Daoy (cell line): ENCODE data around the gene CLCF1. TPM values are rescaled to one million over a fixed set of nuclear protein-coding genes. Genes with fewer than 3 reads are reported as not detected.
"Not testable (repeated sequence)": the region's sequence is repeated elsewhere in the genome, so short reads cannot be mapped to it uniquely, and the experiment has no call there.

Experiments
- DNase-seq: peaks from one replicate; pipeline ENCODE4 v3.0.0-alpha.2; 2015; ENCODE audit warnings: low read depth
- total RNA-seq: library from RNA; depleted of rRNA; stranded (reverse); fragments of >200 nt; shearing (Covaris generic); gene quantifications from 2 replicates; pipeline ENCODE4 v1.2.3, GENCODE V29; 2014; rRNA removed

The CLCF1 gene
- total RNA-seq, 1 experiment from 2014 or later = 7.1 TPM

DNA sequence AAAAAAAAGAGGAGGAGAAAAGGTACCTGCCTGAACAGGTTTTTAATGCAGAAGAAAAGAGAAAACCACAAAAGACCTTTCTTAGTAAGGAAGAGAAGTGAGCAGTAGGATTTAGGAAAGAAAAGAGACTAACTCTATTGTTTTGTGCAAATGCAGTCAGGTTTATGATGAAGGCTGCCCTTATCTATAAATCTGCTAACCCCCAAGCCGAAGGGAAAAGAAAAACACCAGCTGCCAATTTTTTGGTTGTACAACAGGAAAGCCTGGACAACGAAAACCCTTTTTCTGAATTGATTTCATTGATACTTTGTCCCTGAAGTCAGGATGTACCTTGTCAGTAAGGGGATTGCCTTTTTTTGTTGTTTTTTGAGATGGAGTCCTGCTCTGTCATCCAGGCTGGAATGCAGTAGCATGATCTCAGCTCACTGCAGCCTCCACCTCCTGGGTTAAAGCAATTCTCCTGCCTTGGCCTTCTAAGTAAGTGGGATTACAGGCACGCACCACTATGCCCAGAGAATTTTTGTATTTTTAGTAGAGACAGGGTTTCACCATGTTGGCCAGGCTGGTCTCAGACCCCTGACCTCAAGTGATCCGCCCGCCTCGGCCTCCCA lies 41.2 kb downstream of the CLCF1 start:
- no peak for DNase-seq

DNA sequence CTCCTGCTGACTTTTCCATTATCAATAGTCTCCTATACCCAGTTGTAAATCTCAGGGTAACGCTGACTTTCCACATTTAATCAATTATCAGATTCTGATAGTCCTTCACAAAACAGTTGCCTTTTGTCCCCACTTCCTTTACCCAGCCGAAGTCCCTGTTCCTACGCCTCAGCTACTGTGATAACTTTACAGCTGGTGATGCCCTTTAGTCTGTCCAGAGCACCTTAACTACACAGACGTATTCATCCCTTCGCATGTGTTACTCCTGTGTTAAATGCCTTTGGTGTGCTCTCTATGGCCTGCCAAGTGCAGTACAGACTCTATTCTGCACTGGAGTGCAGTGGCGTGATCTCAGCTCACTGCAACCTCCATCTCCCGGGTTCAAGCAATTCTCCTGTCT lies 49.9 kb downstream of the CLCF1 start:
- no peak for DNase-seq

- no peak for DNase-seq
Observed at GRCh38 chr11:67322049-67322448, 51.3 kb downstream of the CLCF1 start.

GRCh38 chr11:67321313-67321871 lies 52.0 kb downstream of the CLCF1 start:
- DNase-seq = no peak

- DNase-seq = no peak
Observed at GRCh38 chr11:67320691-67321090, 52.7 kb downstream of the CLCF1 start.

DNA sequence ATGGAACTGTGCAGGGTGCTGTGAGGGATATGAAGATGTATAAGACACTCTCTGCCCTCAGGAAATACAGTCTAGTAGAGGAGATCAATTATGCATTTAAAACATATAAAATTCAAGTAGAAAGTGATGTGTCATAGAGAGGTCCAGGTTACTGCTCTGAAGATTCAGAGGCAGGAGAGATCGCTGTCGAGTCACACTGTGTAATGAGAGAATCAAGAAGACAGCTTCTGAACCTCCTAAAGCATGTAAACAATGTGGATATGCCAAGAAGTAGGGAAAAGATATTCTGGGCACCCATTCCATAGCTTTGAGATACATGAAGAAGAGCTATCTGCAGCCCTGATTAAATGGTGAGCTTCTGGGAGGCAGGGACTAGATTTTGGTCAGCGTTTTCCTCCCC lies 53.4 kb downstream of the CLCF1 start:
- no peak for DNase-seq

DNA sequence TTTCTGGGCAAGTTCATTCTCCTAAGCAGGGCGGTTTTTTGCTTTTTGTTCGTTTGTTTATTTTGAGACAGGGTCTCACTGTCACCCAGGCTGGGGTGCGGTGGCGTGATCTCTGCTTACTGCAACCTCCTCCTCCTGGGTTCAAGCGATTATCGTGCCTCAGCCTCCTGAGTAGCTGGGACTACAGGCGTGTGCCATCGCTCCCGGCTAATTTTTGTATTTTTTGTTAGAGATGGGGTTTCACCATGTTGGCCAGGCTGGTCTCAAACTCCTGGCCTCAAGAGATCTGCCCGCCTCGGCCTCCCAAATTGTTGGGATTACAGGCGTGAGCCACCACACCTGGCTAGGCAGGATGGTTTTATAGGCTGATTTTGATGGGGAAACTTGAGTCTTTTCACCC lies 54.5 kb downstream of the CLCF1 start:
- not testable (repeated sequence) for DNase-seq

DNA sequence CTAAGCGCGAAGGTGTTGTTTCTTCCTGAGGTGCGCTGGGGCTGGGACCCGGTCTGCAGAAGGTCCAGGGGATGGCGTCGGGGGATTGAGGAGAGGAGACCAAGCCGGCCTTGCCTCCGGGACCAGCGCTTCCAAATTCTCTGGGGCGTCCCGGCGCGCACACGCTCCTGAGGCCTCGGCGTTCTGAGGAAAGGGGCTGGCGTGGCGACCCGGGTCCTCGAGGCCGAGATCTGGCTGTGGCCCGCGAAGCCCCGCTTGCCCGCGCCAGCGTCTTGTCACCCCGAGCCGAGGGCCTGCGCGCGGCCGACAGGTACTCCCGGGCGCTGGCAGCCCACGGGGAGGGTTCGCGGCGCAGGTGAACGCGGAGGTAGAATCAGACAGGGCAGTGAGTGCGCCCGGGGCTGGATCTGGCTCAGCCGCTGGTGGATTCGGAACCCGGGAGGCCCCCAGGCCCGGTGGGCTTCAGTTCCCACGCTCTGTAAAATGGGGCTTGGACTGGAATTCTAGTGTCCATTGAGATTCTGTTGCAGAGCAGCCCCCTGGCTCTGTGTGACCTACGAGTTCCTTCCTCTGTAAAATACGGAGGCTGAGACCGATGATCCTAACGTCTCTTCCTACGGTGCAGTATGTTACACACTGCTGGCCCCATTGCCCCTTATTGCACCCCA lies 55.4 kb downstream of the CLCF1 start:
- DNase-seq = no peak

GRCh38 chr11:67317205-67317887 lies 56.1 kb downstream of the CLCF1 start:
- peak; percentile 97 for DNase-seq

DNA sequence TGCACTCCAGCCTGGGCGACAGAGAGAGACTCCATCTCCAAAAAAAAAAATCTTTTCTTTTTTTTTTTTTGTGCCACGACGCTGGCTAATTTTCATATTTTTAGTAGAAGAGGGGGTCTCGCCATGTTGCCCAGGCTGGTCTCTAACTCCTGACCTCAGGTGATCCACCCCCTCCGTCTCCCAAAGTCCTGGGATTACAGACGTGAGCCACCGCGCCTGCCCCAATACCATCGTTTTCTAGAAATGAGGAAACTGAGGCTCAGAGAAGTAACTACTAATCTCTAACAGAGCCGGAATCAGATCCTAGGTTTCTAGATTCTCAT lies 56.6 kb downstream of the CLCF1 start:
- no peak for DNase-seq

GRCh38 chr11:67315325-67315909 lies 58.0 kb downstream of the CLCF1 start:
- no peak for DNase-seq

- DNase-seq = no peak
Observed at GRCh38 chr11:67314218-67314617, 59.2 kb downstream of the CLCF1 start.

Other genes with a start within 250 kb of the CLCF1 start
- gene GRK2, start 107.1 kb downstream of the CLCF1 start, total RNA-seq = 27.5 and 54.1 TPM in 2 replicates
- 13.1 and 24.0 TPM in 2 replicates for gene ANKRD13D, start 84.3 kb downstream of the CLCF1 start, total RNA-seq
- gene SSH3, start 70.1 kb downstream of the CLCF1 start, total RNA-seq = 2.9 and 6.9 TPM in 2 replicates
- gene POLD4, start 20.1 kb downstream of the CLCF1 start, total RNA-seq = 54.2 and 56.2 TPM in 2 replicates
- 9.0 and 11.3 TPM in 2 replicates for gene RAD9A, start 18.4 kb upstream of the CLCF1 start, total RNA-seq
- gene PPP1CA, start 28.3 kb upstream of the CLCF1 start, total RNA-seq = 220 and 273 TPM in 2 replicates
- gene TBC1D10C, start 30.5 kb upstream of the CLCF1 start, total RNA-seq = not detected in 2 replicates
- 0.34 TPM in 1 of 2 replicates, not detected in the other for gene CARNS1, start 42.1 kb upstream of the CLCF1 start, total RNA-seq
- 36.6 and 42.5 TPM in 2 replicates for gene RPS6KB2, start 54.9 kb upstream of the CLCF1 start, total RNA-seq
- gene PTPRCAP, start 64.1 kb upstream of the CLCF1 start, total RNA-seq = 1.1 and 3.0 TPM in 2 replicates
- 78.7 and 85.8 TPM in 2 replicates for gene CORO1B, start 69.9 kb upstream of the CLCF1 start, total RNA-seq
- not detected in 2 replicates for gene GPR152, start 79.1 kb upstream of the CLCF1 start, total RNA-seq
- 0.06 and 0.15 TPM in 2 replicates for gene CABP4, start 81.8 kb upstream of the CLCF1 start, total RNA-seq
- gene TMEM134, start 95.7 kb upstream of the CLCF1 start, total RNA-seq = 9.4 and 36.5 TPM in 2 replicates
- 69.5 and 78.5 TPM in 2 replicates for gene AIP, start 109.4 kb upstream of the CLCF1 start, total RNA-seq
- 24.6 and 32.1 TPM in 2 replicates for gene PITPNM1, start 131.8 kb upstream of the CLCF1 start, total RNA-seq
- gene CDK2AP2, start 134.6 kb upstream of the CLCF1 start, total RNA-seq = 37.7 and 43.0 TPM in 2 replicates
- gene CABP2, start 149.8 kb upstream of the CLCF1 start, total RNA-seq = not detected in 2 replicates
- 1,082 and 1,228 TPM in 2 replicates for gene GSTP1, start 210.2 kb upstream of the CLCF1 start, total RNA-seq
- gene NDUFV1, start 233.3 kb upstream of the CLCF1 start, total RNA-seq = 218 and 229 TPM in 2 replicates